Fibroblast of pulmonary artery (primary cell): ENCODE results near the gene UCHL1.
A peak's percentile ranks its signal among the peaks of the same experiment; 100 is the strongest.

Source experiments
- DNase-seq: peaks from one replicate; pipeline ENCODE4 v3.0.0-alpha.2; 2010; ENCODE audit warnings: low read depth
- H3K4me3 ChIP-seq: replicated peaks from 2 replicates; pipeline ENCODE4 v1.5.1; 2011; ENCODE audit warnings: low read depth, mild to moderate bottlenecking, control low read depth, low read length, moderate library complexity
- TF ChIP-seq, protein P1 (sequence below): IDR thresholded peaks from 2 replicates; pipeline ENCODE4 v1.5.1; 2011; ENCODE audit warnings: mild to moderate bottlenecking, control low read depth, low read length, inconsistent platforms; ENCODE audit errors: missing control alignments

Gene UCHL1

DNA sequence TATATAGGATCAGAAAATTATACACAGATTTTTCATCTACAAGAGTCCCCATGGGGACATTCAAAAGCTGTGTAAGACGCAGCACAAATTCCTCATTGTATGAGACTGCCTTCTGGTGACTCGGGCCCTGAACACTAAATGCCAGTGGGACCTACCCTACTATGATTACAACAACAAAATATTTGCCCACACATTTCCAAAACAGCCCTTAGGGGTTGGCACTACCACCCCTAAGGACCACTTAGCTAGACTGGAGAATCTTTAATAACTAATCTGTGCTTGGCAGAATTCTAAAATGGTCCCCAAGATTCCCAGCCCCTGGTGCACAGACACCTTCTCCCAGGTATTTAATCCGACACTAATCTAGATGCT lies 29.1 kb downstream of the UCHL1 start:
- TF ChIP-seq, protein P1, sequence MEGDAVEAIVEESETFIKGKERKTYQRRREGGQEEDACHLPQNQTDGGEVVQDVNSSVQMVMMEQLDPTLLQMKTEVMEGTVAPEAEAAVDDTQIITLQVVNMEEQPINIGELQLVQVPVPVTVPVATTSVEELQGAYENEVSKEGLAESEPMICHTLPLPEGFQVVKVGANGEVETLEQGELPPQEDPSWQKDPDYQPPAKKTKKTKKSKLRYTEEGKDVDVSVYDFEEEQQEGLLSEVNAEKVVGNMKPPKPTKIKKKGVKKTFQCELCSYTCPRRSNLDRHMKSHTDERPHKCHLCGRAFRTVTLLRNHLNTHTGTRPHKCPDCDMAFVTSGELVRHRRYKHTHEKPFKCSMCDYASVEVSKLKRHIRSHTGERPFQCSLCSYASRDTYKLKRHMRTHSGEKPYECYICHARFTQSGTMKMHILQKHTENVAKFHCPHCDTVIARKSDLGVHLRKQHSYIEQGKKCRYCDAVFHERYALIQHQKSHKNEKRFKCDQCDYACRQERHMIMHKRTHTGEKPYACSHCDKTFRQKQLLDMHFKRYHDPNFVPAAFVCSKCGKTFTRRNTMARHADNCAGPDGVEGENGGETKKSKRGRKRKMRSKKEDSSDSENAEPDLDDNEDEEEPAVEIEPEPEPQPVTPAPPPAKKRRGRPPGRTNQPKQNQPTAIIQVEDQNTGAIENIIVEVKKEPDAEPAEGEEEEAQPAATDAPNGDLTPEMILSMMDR, result no peak
- DNase-seq, result no peak
- no peak overlapping the region for H3K4me3 ChIP-seq

DNA sequence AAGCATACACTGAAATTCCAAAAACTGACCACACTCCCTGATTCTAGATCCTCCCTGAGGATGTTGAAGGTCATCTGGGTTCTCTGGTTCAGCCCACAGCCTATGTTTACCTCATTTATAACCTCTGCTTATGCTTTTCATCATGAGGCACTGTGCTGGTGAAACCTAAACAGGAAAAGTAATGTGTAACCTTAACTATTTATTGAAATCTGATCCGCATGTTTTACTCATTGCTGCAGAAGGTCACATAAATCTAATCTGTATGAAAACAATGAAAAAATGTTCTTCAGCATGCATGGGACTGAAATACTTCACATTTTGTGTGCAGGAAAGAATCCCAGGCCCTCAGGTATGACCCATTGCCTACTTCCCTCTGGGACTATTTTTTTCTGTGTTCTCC lies 30.3 kb downstream of the UCHL1 start:
- TF ChIP-seq, protein P1, result no peak
- peak; percentile 17 for DNase-seq
- H3K4me3 ChIP-seq, result no peak overlapping the region

DNA sequence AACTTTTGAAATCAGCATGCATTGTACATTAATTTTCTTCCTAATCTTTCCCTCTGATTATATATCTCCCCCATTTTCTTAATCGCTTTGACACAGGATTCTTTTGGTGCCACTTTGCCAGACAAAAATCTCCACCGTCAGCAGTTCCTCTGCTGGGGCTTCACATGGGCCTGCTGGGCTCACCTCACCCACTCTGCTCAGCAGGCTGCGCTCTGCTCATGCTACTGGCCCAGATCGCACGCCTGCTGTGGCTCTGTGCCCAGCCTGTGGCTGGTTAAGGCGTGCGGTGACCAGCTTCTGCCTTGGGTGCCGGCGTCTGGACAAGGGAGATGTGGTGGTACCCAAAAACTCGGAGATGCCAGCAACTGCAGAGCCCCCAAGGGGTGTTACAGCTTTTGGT lies 31.1 kb downstream of the UCHL1 start:
- TF ChIP-seq, protein P1, result no peak
- no peak for DNase-seq
- H3K4me3 ChIP-seq, result no peak overlapping the region

DNA sequence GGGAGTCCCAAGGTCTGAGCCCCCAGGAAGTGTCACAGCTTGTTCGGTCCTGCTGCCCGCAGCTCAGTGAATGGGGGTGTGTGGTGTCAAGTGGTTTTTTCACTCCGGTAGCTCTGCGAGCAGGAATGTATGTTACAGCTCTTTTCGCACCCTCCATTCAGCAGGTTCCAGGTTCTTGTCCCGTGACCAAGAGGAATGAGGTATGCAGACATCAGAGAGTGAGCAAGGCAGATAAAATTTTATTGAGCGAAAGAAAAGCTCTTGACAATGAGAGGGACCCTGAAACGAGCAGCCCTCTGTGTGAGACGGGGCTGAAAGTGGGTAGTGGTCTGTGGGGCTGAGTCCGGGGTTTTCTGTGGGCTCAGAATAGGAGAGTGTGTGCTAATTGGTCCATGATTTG lies 31.5 kb downstream of the UCHL1 start:
- DNase-seq, result no peak
- no peak overlapping the region for H3K4me3 ChIP-seq
- TF ChIP-seq, protein P1, result no peak

DNA sequence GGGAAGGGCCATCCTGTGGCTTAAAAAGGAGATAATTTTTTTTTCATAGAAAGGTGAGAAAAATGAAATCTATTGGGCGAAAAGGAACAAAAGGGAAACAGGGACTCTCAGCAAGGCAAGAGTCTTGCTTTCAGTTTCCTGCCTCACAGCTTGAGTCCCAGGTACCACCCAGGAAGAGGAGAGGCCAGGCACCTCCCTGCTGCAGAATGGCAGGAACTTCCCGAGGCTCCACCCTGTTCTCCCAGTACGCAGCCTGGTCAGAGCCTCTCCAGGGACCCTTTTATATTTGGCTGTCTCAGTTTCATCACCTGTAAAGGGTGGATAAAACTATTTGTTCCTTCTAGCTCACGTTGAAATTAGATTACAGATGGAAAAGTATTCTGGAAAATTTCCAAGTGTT lies 33.8 kb downstream of the UCHL1 start:
- no peak overlapping the region for H3K4me3 ChIP-seq
- no peak for DNase-seq
- TF ChIP-seq, protein P1, result no peak

DNA sequence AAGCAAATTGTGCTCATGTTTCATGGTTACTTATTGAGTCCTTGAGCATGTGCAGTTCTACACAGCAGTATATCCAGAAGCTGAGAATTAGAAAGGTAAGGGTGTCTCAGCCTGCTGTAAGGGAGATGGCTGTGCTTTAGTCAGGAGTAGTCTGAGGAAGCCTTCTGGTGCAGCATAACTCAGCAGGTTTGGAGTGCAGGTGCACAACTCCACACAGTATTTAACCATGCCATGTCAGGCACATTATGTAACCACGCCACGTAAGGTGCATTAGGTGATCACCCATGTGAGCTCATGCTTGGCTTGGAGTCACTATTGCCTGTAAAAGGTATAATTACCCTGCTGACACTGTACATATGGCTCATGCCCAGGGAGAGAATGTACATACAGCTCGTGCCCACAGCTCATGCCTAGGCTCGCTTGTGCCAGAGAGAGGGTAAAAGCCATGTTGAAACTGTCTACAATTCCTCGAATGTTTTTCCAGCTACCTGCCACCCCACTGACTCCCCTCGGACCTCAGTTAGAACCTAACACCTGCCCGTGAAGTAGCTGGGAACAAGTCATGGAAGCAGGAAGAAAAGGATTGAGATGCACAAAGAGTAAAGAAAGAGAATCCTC lies 37.8 kb downstream of the UCHL1 start:
- TF ChIP-seq, protein P1, result no peak
- DNase-seq, result no peak
- H3K4me3 ChIP-seq, result no peak overlapping the region

DNA sequence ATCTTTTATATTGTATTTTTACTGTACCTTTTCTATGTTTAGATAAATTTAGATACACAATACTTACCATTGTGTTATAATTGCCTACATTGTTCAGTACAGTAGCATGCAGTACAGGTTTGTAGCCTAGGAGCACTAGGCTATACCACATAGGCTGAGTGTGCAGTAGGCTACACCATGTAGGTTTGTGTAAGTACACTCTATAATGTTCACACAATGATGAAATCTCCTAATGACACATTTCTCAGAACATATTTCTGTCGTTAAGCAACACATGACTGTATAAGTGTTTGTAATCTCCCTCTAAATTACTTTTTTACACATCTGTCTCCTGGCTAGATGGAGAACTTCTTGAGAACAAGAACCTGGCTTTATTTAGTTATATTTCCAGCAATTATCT lies 40.3 kb downstream of the UCHL1 start:
- TF ChIP-seq, protein P1, result no peak
- no peak for DNase-seq
- no peak overlapping the region for H3K4me3 ChIP-seq
